ENCODE data around the gene ABCC4. TPM values are rescaled to one million over a fixed set of nuclear protein-coding genes. Genes with fewer than 3 reads are reported as not detected.
"Not testable (repeated sequence)": the region's sequence is repeated elsewhere in the genome, so short reads cannot be mapped to it uniquely, and the experiment has no call there.

Gene ABCC4
- total and polyA plus RNA-seq, 4 experiments from 2014 or later = 4.8 to 10.0 (median 6.9) TPM

- H3K36me3 Mint-ChIP-seq = peaks cover 58 to 63% of the 10 kb centered on the region in 2 donors
- POLR2A ChIA-PET (ENCODE audit: partially characterized antibody) = no interaction called here
- no peak overlapping the region for H3K27ac ChIP-seq (ENCODE audit: low read depth, low read length)
- no peaks in the 10 kb centered on the region for H3K27me3 Mint-ChIP-seq
- H3K27ac Mint-ChIP-seq = peak overlapping the region in 1 of 7 donors; percentile 12
- H3K4me1 ChIP-seq (ENCODE audit: insufficient read depth, low read length) = no peaks in the 10 kb centered on the region
- no peaks in the 10 kb centered on the region for H3K27me3 ChIP-seq (ENCODE audit: insufficient read depth, low read length)
- intact Hi-C loops (cut with micrococcal nuclease) = no loop called here
- CTCF ChIA-PET (ENCODE audit: partially characterized antibody) = interaction anchor here (1.1 to 4.1 kb wide), 2 partner anchors 18 to 173 kb away, joined by 3 to 18 read pairs; no protein-coding TSS in a partner anchor
- no peaks in the 10 kb centered on the region for H3K36me3 ChIP-seq (ENCODE audit: insufficient read depth, low read length)
- H3K4me3 Mint-ChIP-seq = no peak overlapping the region
- H3K4me3 ChIP-seq (ENCODE audit: low read length in 2 of 2) = no peak overlapping the region
- H3K4me1 Mint-ChIP-seq = no peaks in the 10 kb centered on the region
- H3K9me3 ChIP-seq (ENCODE audit: control insufficient read depth in 1 of 2, low read length in 2 of 2) = no peaks in the 10 kb centered on the region
- no peaks in the 10 kb centered on the region for H3K9me3 Mint-ChIP-seq
- DNase-seq = no peak
These were observed 93.4 kb downstream of the ABCC4 start for GRCh38 chr13:95207769-95208366.

DNA sequence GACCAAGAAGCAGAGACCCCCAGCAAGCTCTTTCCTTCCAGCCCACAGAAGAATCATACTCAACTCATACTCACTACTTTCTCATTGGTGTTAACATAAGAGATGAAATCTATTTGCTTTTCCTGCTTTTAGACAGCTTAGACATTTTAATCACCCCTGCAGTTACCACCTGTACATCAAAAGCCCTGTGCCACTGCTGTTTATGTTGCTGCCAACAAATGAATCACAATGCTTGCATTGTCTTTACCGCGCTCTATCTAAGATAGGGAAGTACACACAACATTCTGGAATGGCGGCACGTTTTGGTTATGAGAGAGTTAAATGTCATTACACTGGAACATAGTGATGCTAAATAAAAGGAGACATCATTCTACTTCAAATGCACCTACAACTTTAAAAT is 95.1 kb downstream of the ABCC4 start:
- ChIA-PET CTCF (ENCODE audit: partially characterized antibody) (no interaction called here), POLR2A (ENCODE audit: partially characterized antibody) (no interaction called here)
- Mint-ChIP-seq H3K9me3 (no peaks in the 10 kb centered on the region), H3K27me3 (no peaks in the 10 kb centered on the region), H3K4me1 (no peaks in the 10 kb centered on the region), H3K27ac (peak overlapping the region in 1 of 7 donors; percentile 10), H3K4me3 (no peak overlapping the region), H3K36me3 (peaks cover 61 to 63% of the 10 kb centered on the region in 2 donors)
- Histone ChIP-seq H3K27ac (ENCODE audit: low read depth, low read length) (no peak overlapping the region), H3K4me1 (ENCODE audit: insufficient read depth, low read length) (no peaks in the 10 kb centered on the region), H3K9me3 (ENCODE audit: control insufficient read depth in 1 of 2, low read length in 2 of 2) (no peaks in the 10 kb centered on the region), H3K4me3 (ENCODE audit: low read length in 2 of 2) (no peak overlapping the region), H3K27me3 (ENCODE audit: insufficient read depth, low read length) (no peaks in the 10 kb centered on the region), H3K36me3 (ENCODE audit: insufficient read depth, low read length) (no peaks in the 10 kb centered on the region)
- intact Hi-C loops (cut with micrococcal nuclease) = no loop called here
- DNase-seq = no peak

DNA sequence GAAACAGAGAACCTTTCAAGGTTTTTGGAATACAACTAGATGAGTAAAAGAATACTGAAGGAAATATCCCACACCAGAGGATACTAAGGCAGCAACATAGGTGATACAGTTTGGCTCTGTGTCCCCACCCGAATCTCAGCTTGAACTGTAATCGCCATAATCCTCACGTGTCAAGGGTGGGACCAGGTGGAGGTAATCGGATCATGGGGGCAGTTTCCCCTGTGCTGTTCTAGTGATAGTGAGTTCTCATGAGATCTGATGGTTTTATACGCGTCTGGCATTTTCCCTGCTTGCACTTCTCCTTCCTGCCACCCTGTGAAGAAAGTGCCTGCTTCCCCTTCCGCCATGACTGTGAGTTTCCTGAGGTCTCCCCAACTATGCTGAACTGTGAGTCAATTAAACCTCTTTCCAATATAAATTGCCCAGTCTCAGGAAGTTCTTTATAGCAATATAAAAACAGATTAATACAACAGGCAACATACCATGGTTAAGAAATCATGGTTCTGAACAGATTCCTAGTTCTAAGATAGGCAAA is 97.0 kb downstream of the ABCC4 start:
- no peaks in the 10 kb centered on the region for H3K27me3 ChIP-seq (ENCODE audit: insufficient read depth, low read length)
- peaks cover 0 to 7% (median 0%) of the 10 kb centered on the region in 8 donors for H3K9me3 Mint-ChIP-seq
- H3K36me3 ChIP-seq (ENCODE audit: insufficient read depth, low read length) = no peaks in the 10 kb centered on the region
- no peaks in the 10 kb centered on the region for H3K9me3 ChIP-seq (ENCODE audit: control insufficient read depth in 1 of 2, low read length in 2 of 2)
- no peak for DNase-seq
- peaks cover 0 to 1% (median 0%) of the 10 kb centered on the region in 4 donors for H3K4me1 Mint-ChIP-seq
- no peak overlapping the region for H3K27ac ChIP-seq (ENCODE audit: low read depth, low read length)
- peaks cover 59 to 61% of the 10 kb centered on the region in 2 donors for H3K36me3 Mint-ChIP-seq
- no peaks in the 10 kb centered on the region for H3K27me3 Mint-ChIP-seq
- H3K4me3 ChIP-seq (ENCODE audit: low read length in 2 of 2) = no peak overlapping the region
- CTCF ChIA-PET (ENCODE audit: partially characterized antibody) = interaction anchor here (1.0 to 2.8 kb wide), 4 partner anchors 12 to 15 kb away, joined by 5 to 15 read pairs (median 7); no protein-coding TSS in a partner anchor
- no peaks in the 10 kb centered on the region for H3K4me1 ChIP-seq (ENCODE audit: insufficient read depth, low read length)
- POLR2A ChIA-PET (ENCODE audit: partially characterized antibody) = no interaction called here
- no peak overlapping the region for H3K4me3 Mint-ChIP-seq
- peak overlapping the region in 1 of 7 donors; percentile 18 for H3K27ac Mint-ChIP-seq
- intact Hi-C loops (cut with micrococcal nuclease) = no loop called here

GRCh38 chr13:95201814-95202651 is 99.2 kb downstream of the ABCC4 start:
- intact Hi-C loops (cut with micrococcal nuclease) = no loop called here
- Histone ChIP-seq H3K36me3 (ENCODE audit: insufficient read depth, low read length) (no peaks in the 10 kb centered on the region), H3K27ac (ENCODE audit: low read depth, low read length) (no peak overlapping the region), H3K4me3 (ENCODE audit: low read length in 2 of 2) (no peak overlapping the region), H3K9me3 (ENCODE audit: control insufficient read depth in 1 of 2, low read length in 2 of 2) (no peaks in the 10 kb centered on the region), H3K27me3 (ENCODE audit: insufficient read depth, low read length) (no peaks in the 10 kb centered on the region), H3K4me1 (ENCODE audit: insufficient read depth, low read length) (no peaks in the 10 kb centered on the region)
- Mint-ChIP-seq H3K4me3 (no peak overlapping the region), H3K4me1 (peaks cover 0 to 3% (median 0%) of the 10 kb centered on the region in 4 donors), H3K27me3 (no peaks in the 10 kb centered on the region), H3K27ac (no peak overlapping the region), H3K9me3 (peaks cover 0 to 15% (median 2%) of the 10 kb centered on the region in 8 donors), H3K36me3 (peaks cover 53 to 60% of the 10 kb centered on the region in 2 donors)
- POLR2A ChIA-PET (ENCODE audit: partially characterized antibody) = no interaction called here
- CTCF ChIA-PET (ENCODE audit: partially characterized antibody) = interaction anchor here (0.9 to 2.8 kb wide), 3 partner anchors 10 to 178 kb away, joined by 3 to 15 read pairs (median 4); no protein-coding TSS in a partner anchor
- no peak for DNase-seq

GRCh38 chr13:95200386-95200957 is 100.8 kb downstream of the ABCC4 start:
- H3K9me3 Mint-ChIP-seq = peaks cover 0 to 15% (median 2%) of the 10 kb centered on the region in 8 donors
- H3K4me3 ChIP-seq (ENCODE audit: low read length in 2 of 2); H3K4me3 Mint-ChIP-seq; H3K27me3 ChIP-seq (ENCODE audit: insufficient read depth, low read length); intact Hi-C loops (cut with micrococcal nuclease); H3K4me1 Mint-ChIP-seq; POLR2A ChIA-PET (ENCODE audit: partially characterized antibody); H3K36me3 ChIP-seq (ENCODE audit: insufficient read depth, low read length); DNase-seq; H3K4me1 ChIP-seq (ENCODE audit: insufficient read depth, low read length); H3K9me3 ChIP-seq (ENCODE audit: control insufficient read depth in 1 of 2, low read length in 2 of 2); H3K27ac Mint-ChIP-seq; H3K27ac ChIP-seq (ENCODE audit: low read depth, low read length); H3K27me3 Mint-ChIP-seq; CTCF ChIA-PET (ENCODE audit: partially characterized antibody): not testable (repeated sequence)
- peaks cover 42 to 49% of the 10 kb centered on the region in 2 donors for H3K36me3 Mint-ChIP-seq

- peaks cover 0 to 15% (median 2%) of the 10 kb centered on the region in 8 donors for H3K9me3 Mint-ChIP-seq
- Histone ChIP-seq H3K36me3 (ENCODE audit: insufficient read depth, low read length) (no peaks in the 10 kb centered on the region), H3K27me3 (ENCODE audit: insufficient read depth, low read length) (no peaks in the 10 kb centered on the region), H3K27ac (ENCODE audit: low read depth, low read length) (no peak overlapping the region), H3K9me3 (ENCODE audit: control insufficient read depth in 1 of 2, low read length in 2 of 2) (no peaks in the 10 kb centered on the region), H3K4me1 (ENCODE audit: insufficient read depth, low read length) (no peaks in the 10 kb centered on the region), H3K4me3 (ENCODE audit: low read length in 2 of 2) (no peak overlapping the region)
- H3K36me3 Mint-ChIP-seq = peaks cover 38 to 46% of the 10 kb centered on the region in 2 donors
- H3K4me1 Mint-ChIP-seq = peaks cover 0 to 8% (median 0%) of the 10 kb centered on the region in 4 donors
- ChIA-PET POLR2A (ENCODE audit: partially characterized antibody) (no interaction called here), CTCF (ENCODE audit: partially characterized antibody) (no interaction called here)
- H3K27ac Mint-ChIP-seq = no peak overlapping the region
- DNase-seq = no peak
- intact Hi-C loops (cut with micrococcal nuclease) = no loop called here
- H3K27me3 Mint-ChIP-seq = no peaks in the 10 kb centered on the region
- no peak overlapping the region for H3K4me3 Mint-ChIP-seq
These were observed 101.4 kb downstream of the ABCC4 start for GRCh38 chr13:95199896-95200295.

GRCh38 chr13:95198606-95199005 is 102.6 kb downstream of the ABCC4 start:
- H3K27ac Mint-ChIP-seq; H3K4me1 ChIP-seq (ENCODE audit: insufficient read depth, low read length); H3K9me3 ChIP-seq (ENCODE audit: control insufficient read depth in 1 of 2, low read length in 2 of 2); H3K27ac ChIP-seq (ENCODE audit: low read depth, low read length); H3K4me3 Mint-ChIP-seq; intact Hi-C loops (cut with micrococcal nuclease); H3K4me1 Mint-ChIP-seq; DNase-seq; H3K27me3 ChIP-seq (ENCODE audit: insufficient read depth, low read length); H3K27me3 Mint-ChIP-seq; H3K4me3 ChIP-seq (ENCODE audit: low read length in 2 of 2); POLR2A ChIA-PET (ENCODE audit: partially characterized antibody); H3K36me3 ChIP-seq (ENCODE audit: insufficient read depth, low read length): not testable (repeated sequence)
- H3K36me3 Mint-ChIP-seq = peaks cover 36% of the 10 kb centered on the region in 2 donors
- CTCF ChIA-PET (ENCODE audit: partially characterized antibody) = interaction anchor here (1.8 to 3.7 kb wide), 2 partner anchors 182 to 206 kb away, joined by 8 to 12 read pairs; no protein-coding TSS in a partner anchor
- H3K9me3 Mint-ChIP-seq = peaks cover 0 to 15% (median 2%) of the 10 kb centered on the region in 8 donors

Measured in CD4-positive, alpha-beta memory T cell (primary cell).